Body of pancreas (tissue), 4 donors: ENCODE results near the gene NRF1. TPM values are rescaled to one million over a fixed set of nuclear protein-coding genes. Genes with fewer than 3 reads are reported as not detected.

ENCODE experiments used
- ATAC-seq: fragments of 150-250 bp; one replicate; pipeline ENCODE4 v1.9.1; 2016
- DNase-seq, 4 donors: peaks; one replicate each; pipeline ENCODE4 v3.0.0-alpha.2; 2019
- H3K27ac ChIP-seq, 4 donors: fragments of 200-600 bp; sonication (generic); 1 replicate in 3 of 4; 2 replicates in 1 of 4; pipeline versions ENCODE4 v1.5.1 to v1.6.1; 2016 to 2019; ENCODE audit warnings: mild to moderate bottlenecking in 1 of 4, mixed read lengths in 1 of 4, moderate library complexity in 1 of 4
- H3K27me3 ChIP-seq, 2 donors: fragments of 200-600 bp; sonication (generic); one replicate each; pipeline ENCODE4 v1.6.0; 2016; ENCODE audit warnings: mild to moderate bottlenecking in 1 of 2
- H3K36me3 ChIP-seq, 2 donors: fragments of 200-600 bp; sonication (generic); replicated peaks in 1 of 2; 2 replicates each; pipeline ENCODE4 v1.5.1; 2016; ENCODE audit warnings: low read depth in 2 of 2; ENCODE audit not compliant: insufficient read depth in 1 of 2
- H3K4me1 ChIP-seq: fragments of 200-600 bp; sonication (generic); one replicate; pipeline ENCODE4 v1.6.0; 2016
- H3K4me3 ChIP-seq, 2 donors: fragments of 200-600 bp; sonication (generic); 1 replicate in 1 of 2; 2 replicates in 1 of 2; pipeline ENCODE4 v1.5.1; 2016 to 2019
- H3K9me3 ChIP-seq, 3 donors: fragments of 200-600 bp; sonication (generic); 1 replicate in 2 of 3; 2 replicates in 1 of 3; pipeline ENCODE4 v1.5.1; 2016
- CTCF ChIP-seq, 7 experiments: fragments of 450-650 bp in 4 of 7; fragments of 200-600 bp in 3 of 7; sonication (generic) in 3 of 7; IDR thresholded peaks; one replicate each; pipeline ENCODE4 v1.5.1; 2016 to 2019; ENCODE audit warnings: antibody characterized with exemption in 7 of 7
- POLR2A ChIP-seq, 3 donors: fragments of 450-650 bp; IDR thresholded peaks; one replicate each; pipeline ENCODE4 v1.6.1; 2016; ENCODE audit warnings: antibody characterized with exemption in 3 of 3, mild to moderate bottlenecking in 2 of 3
- WGBS, 2 donors: methylation state at CpG; one replicate each; pipeline ENCODE4 v1.1.5; 2017; 5-methylcytosine and 5-hydroxymethylcytosine counted together
- intact Hi-C: fragments of 100-400 bp; cut with DNase I; formaldehyde crosslinking; loops from one replicate; pipeline ENCODE4 v1.15.1; 2023
- total RNA-seq, 2 donors: library from RNA; depleted of rRNA; stranded (reverse); fragments of >200 nt; gene quantifications; one replicate each; pipeline ENCODE4 v1.1.0, GENCODE V29; 2016

NRF1 gene
- total RNA-seq, 2 donors from 2014 or later, result 10.1 to 11.9 TPM

- Histone ChIP-seq H3K9me3 (no peaks in the 10 kb centered on the region), H3K27me3 (no peaks in the 10 kb centered on the region)
- 90 to 94% methylated on average over 7 to 18 of the region's 18 CpGs for WGBS, 2 donors
Measured at GRCh38 chr7:129774871-129775694, 163.6 kb downstream of the NRF1 start.

GRCh38 chr7:129775695-129776361, 164.3 kb downstream of the NRF1 start:
- Histone ChIP-seq H3K27me3 (no peaks in the 10 kb centered on the region), H3K36me3 (no peaks in the 10 kb centered on the region), H3K27ac (no peak overlapping the region), H3K4me3 (no peak overlapping the region), H3K9me3 (no peaks in the 10 kb centered on the region), H3K4me1 (peaks cover 26% of the 10 kb centered on the region)
- 85 to 92% methylated on average over 11 to 12 of the region's 12 CpGs for WGBS, 2 donors
- no peak for DNase-seq
- ATAC-seq, result no peak
- intact Hi-C loops, result no loop called here
- no peak for TF ChIP-seq CTCF (IDR thresholded peaks at IDR 0.05)
- no peak for TF ChIP-seq POLR2A (IDR thresholded peaks at IDR 0.05)

More at GRCh38 chr7:129774871-129775694, 163.6 kb downstream of the NRF1 start:
- H3K27ac ChIP-seq, result no peak overlapping the region
- no peak overlapping the region for H3K4me3 ChIP-seq
- ATAC-seq (no peak), DNase-seq (no peak)
- H3K36me3 ChIP-seq, result no peaks in the 10 kb centered on the region
- H3K4me1 ChIP-seq, result peaks cover 20% of the 10 kb centered on the region
- intact Hi-C loops, result no loop called here
- TF ChIP-seq CTCF (IDR thresholded peaks at IDR 0.05) (no peak), POLR2A (IDR thresholded peaks at IDR 0.05) (no peak)

GRCh38 chr7:129776362-129776722, 164.8 kb downstream of the NRF1 start:
- ATAC-seq, result no peak
- TF ChIP-seq POLR2A (IDR thresholded peaks at IDR 0.05) (no peak), CTCF (IDR thresholded peaks at IDR 0.05) (no peak)
- DNase-seq, result no peak
- Histone ChIP-seq H3K27ac (no peak overlapping the region), H3K36me3 (no peaks in the 10 kb centered on the region), H3K9me3 (no peaks in the 10 kb centered on the region), H3K4me3 (no peak overlapping the region), H3K27me3 (peaks cover 0 to 4% of the 10 kb centered on the region in 2 donors), H3K4me1 (peaks cover 31% of the 10 kb centered on the region)
- 100% methylated on average over 1 of the region's 1 CpG for WGBS, 2 donors
- intact Hi-C loops, result no loop called here

GRCh38 chr7:129777195-129777844, 165.8 kb downstream of the NRF1 start:
- intact Hi-C loops, result no loop called here
- 75 to 87% methylated on average over 14 to 19 of the region's 19 CpGs for WGBS, 2 donors
- DNase-seq, result no peak
- H3K4me3 ChIP-seq, result no peak overlapping the region
- H3K27me3 ChIP-seq, result peaks cover 0 to 12% of the 10 kb centered on the region in 2 donors
- no peak overlapping the region for H3K27ac ChIP-seq
- no peak for TF ChIP-seq CTCF (IDR thresholded peaks at IDR 0.05)
- TF ChIP-seq POLR2A (IDR thresholded peaks at IDR 0.05), result no peak
- peaks cover 41% of the 10 kb centered on the region for H3K4me1 ChIP-seq
- no peaks in the 10 kb centered on the region for H3K36me3 ChIP-seq
- ATAC-seq, result no peak
- no peaks in the 10 kb centered on the region for H3K9me3 ChIP-seq
